Heart right ventricle (tissue), 16 donors: Measurements from ENCODE around the gene INAVA. TPM values are rescaled to one million over a fixed set of nuclear protein-coding genes. Genes with fewer than 3 reads are reported as not detected.

ENCODE experiments used
- ATAC-seq, 8 donors: fragments of 200-7000 bp; cut with Tn5 transposase; one replicate each; pipeline ENCODE4 v1.9.1; 2020; ENCODE audit warnings: mild to moderate bottlenecking in 8 of 8, moderate library complexity in 8 of 8, moderate number of reproducible peaks in 1 of 8
- DNase-seq, 2 donors: peaks; one replicate each; pipeline ENCODE4 v3.0.0-alpha.2; 2020
- H3K27ac ChIP-seq, 10 donors: fragments of 200-600 bp; sonication (generic) in 2 of 10; one replicate each; pipeline versions ENCODE4 v1.5.0 to v1.8.0; 2020 to 2022; ENCODE audit warnings: mild to moderate bottlenecking in 3 of 10
- H3K27me3 ChIP-seq, 7 donors: fragments of 200-600 bp; one replicate each; pipeline ENCODE4 v1.8.0; 2021 to 2022; ENCODE audit warnings: mild to moderate bottlenecking in 2 of 7
- H3K36me3 ChIP-seq, 9 donors: fragments of 200-600 bp; sonication (generic) in 1 of 9; one replicate each; pipeline versions ENCODE4 v1.5.0 to v1.8.0; 2020 to 2022; ENCODE audit warnings: mild to moderate bottlenecking in 2 of 9
- H3K4me1 ChIP-seq, 9 donors: fragments of 200-600 bp; sonication (generic) in 1 of 9; one replicate each; pipeline versions ENCODE4 v1.5.0 to v1.8.0; 2020 to 2022; ENCODE audit warnings: mild to moderate bottlenecking in 4 of 9
- H3K4me3 ChIP-seq, 10 donors: fragments of 200-600 bp; sonication (generic) in 2 of 10; one replicate each; pipeline versions ENCODE4 v1.5.0 to v1.8.0; 2020 to 2022; ENCODE audit warnings: mild to moderate bottlenecking in 7 of 10, moderate library complexity in 2 of 10
- H3K9me3 ChIP-seq, 11 donors: fragments of 200-600 bp in 10 of 11; sonication (generic) in 2 of 11; one replicate each; pipeline versions ENCODE4 v1.5.0 to v1.8.0; 2013 to 2022; ENCODE audit warnings: mild to moderate bottlenecking in 2 of 11, control low read depth in 1 of 11, moderate library complexity in 1 of 11
- WGBS, 2 donors: extraction: QIAGEN DNeasy Blood & Tissue Kit; methylation state at CpG; one replicate each; pipeline ENCODE4 v1.1.7; 2013; ENCODE audit warnings: inconsistent platforms in 1 of 2; 5-methylcytosine and 5-hydroxymethylcytosine counted together
- intact Hi-C, 10 donors: fragments of 100-400 bp; cut with DNase I; formaldehyde crosslinking; loops; one replicate each; pipeline versions ENCODE4 v1.11.1 to v1.14.2; 2022
- polyA plus RNA-seq, 2 donors: library from polyadenylated mRNA; stranded (reverse); fragments of 200-250 nt; gene quantifications; one replicate each; pipeline ENCODE4 v1.2.3, GENCODE V29; 2013
- total RNA-seq, 10 donors: library from RNA; stranded (reverse); fragmentation: NEBNext Ultra II Directional in 3 of 10; extraction: Animal tissue kit (Norgen Biotek cat#: 25700) in 3 of 10; gene quantifications; one replicate each; pipeline versions ENCODE4 v1.2.1 to v1.2.4, GENCODE V29; 2021 to 2023
- TF ChIP-seq, protein P1 (sequence below), 9 donors: fragments of 200-600 bp; sonication (generic) in 2 of 9; IDR thresholded peaks; one replicate each; pipeline versions ENCODE4 v1.5.0 to v1.8.0; 2021 to 2022; ENCODE audit warnings: antibody characterized with exemption in 9 of 9, mild to moderate bottlenecking in 5 of 9, moderate library complexity in 1 of 9
- donor health status: Arrhythmogenic right ventricular cardiomyopathy.
- donor health status: ischemic (EF 13 %, LVEDD 7.1; RV severe dilation, severe dysfunction).
- donor health status: healthy with polysubstance abuse.
- donor health status: DM: no; HTN: yes; CAD: no.
- donor health status: DM: no; HTN: no; CAD: no.
- donor health status: ischemic (EF 25% LVEDD 6.9; RV normal size, moderate dysfunction).
- donor health status: ischemic (EF 25% LVEDD 5.7; RV mildly dilated, moderate dysfunction).
- donor health status: healthy.
- donor health status: DM: yes; HTN: yes; CAD: no.
- donor health status: Ischemic cardiomyopathy.
- donor health status: ischemic (EF 35%, LVEDD 5.7; RV mildly dilated, moderate dysfunction).
- donor health status: nonischemic (EF 11% LVEDD 7.7; RV severe dilation, severe dysfunction).
- donor health status: DM: yes; HTN: yes; CAD: no.
- donor health status: PGD.
- donor health status: ischemic (EF 29% LVEDD 5.4; RV normal size, mild dysfunction).
- donor health status: nonischemic (EF 23%, LVEDD 6.1; RV moderate dilation, normal function).

Gene INAVA
- total and polyA plus RNA-seq, 12 donors, result 0.01 to 0.29 (median 0.11) TPM; not detected in 7

DNA sequence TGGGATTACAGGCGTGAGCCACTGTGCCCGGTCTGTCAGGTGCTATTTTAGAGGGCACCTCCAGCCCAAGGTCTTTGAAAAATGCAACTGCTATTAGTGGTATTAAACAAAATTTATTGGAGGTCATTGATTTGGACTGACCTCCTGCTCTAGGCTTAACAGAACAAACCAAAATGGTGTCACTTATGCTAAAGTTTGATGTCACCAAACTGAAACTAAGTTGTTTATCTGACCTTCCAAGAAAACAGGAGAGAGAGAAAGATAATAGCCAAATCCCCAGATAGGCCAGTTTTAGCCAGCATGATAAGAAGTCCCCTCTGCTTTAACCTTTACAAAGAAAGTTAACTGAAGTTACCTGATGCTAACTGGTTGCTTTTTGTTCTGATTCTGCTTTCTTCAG lies 8.1 kb upstream of the INAVA start:
- WGBS, 2 donors, result 91 to 96% methylated on average over 2 of the region's 2 CpGs
- no peak for DNase-seq
- Histone ChIP-seq H3K9me3 (no peaks in the 10 kb centered on the region), H3K27ac (no peak overlapping the region), H3K36me3 (no peaks in the 10 kb centered on the region), H3K4me1 (peaks cover 4 to 28% (median 9%) of the 10 kb centered on the region in 9 donors), H3K4me3 (no peak overlapping the region), H3K27me3 (peaks cover 0 to 69% (median 33%) of the 10 kb centered on the region in 7 donors)
- no peak for ATAC-seq
- intact Hi-C loops, result no loop called here
- TF ChIP-seq, protein P1, sequence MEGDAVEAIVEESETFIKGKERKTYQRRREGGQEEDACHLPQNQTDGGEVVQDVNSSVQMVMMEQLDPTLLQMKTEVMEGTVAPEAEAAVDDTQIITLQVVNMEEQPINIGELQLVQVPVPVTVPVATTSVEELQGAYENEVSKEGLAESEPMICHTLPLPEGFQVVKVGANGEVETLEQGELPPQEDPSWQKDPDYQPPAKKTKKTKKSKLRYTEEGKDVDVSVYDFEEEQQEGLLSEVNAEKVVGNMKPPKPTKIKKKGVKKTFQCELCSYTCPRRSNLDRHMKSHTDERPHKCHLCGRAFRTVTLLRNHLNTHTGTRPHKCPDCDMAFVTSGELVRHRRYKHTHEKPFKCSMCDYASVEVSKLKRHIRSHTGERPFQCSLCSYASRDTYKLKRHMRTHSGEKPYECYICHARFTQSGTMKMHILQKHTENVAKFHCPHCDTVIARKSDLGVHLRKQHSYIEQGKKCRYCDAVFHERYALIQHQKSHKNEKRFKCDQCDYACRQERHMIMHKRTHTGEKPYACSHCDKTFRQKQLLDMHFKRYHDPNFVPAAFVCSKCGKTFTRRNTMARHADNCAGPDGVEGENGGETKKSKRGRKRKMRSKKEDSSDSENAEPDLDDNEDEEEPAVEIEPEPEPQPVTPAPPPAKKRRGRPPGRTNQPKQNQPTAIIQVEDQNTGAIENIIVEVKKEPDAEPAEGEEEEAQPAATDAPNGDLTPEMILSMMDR (IDR thresholded peaks at IDR 0.05), result no peak

DNA sequence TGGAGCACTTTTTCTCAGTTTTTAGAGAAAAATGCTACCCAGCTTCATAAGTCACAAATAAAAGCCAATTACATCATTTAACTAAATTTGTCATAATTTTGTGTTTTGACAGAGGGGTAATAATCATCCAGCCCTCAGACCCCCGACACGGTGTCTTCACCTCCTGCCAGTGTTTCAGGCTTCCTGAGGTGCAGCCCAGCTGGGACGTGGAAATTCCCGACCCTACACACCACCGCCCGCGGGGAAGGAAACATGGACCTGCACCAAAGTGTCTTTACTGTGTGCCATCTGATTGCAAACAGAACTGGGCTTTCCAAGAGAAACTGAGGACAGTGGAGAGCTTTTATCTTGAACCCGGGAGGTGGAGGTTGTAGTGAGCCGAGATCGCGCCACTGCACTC lies 7.7 kb upstream of the INAVA start:
- Histone ChIP-seq H3K4me1 (peaks cover 4 to 32% (median 13%) of the 10 kb centered on the region in 9 donors), H3K9me3 (no peaks in the 10 kb centered on the region), H3K4me3 (no peak overlapping the region), H3K27me3 (peaks cover 0 to 71% (median 38%) of the 10 kb centered on the region in 7 donors), H3K27ac (no peak overlapping the region), H3K36me3 (no peaks in the 10 kb centered on the region)
- WGBS, 2 donors, result 46 to 55% methylated on average over 11 of the region's 11 CpGs
- intact Hi-C loops, result no loop called here
- TF ChIP-seq, protein P1 (IDR thresholded peaks at IDR 0.05), result no peak
- ATAC-seq (no peak), DNase-seq (no peak)

DNA sequence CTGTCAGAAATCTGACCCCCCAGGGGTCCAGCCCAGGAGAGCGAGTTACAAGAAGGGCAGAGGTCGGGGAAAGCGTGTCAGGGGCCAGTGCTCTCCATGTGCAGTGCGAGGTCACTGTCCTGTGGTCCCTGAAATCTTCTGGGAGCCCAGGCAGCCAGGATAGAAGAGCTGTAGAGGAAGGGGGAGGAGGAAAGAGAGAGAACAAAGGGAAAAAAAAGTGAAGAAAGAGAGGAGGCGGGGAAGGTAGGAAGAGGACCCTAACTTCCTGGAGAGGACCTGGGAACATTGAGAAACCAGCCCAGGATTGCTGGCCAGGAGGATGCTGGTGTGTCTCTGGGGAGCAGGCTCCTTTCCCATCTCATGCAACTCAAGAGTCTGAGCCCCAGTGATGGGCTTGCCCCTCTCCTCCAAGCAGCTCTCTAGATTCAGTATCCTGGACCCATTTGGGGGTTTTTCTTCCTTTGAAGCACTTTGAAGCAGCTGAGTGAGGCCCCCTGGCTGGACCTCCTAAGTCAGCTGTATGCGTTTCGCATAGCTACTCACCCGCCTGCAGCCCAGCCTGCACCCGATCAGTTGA lies 6.8 kb upstream of the INAVA start:
- H3K9me3 ChIP-seq, result no peaks in the 10 kb centered on the region
- intact Hi-C loops, result no loop called here
- H3K4me3 ChIP-seq, result peak overlapping the region in 1 of 10 donors; percentile 4
- peaks cover 0 to 70% (median 40%) of the 10 kb centered on the region in 7 donors for H3K27me3 ChIP-seq
- no peaks in the 10 kb centered on the region for H3K36me3 ChIP-seq
- WGBS, 2 donors, result 79 to 89% methylated on average over 9 of the region's 9 CpGs
- peaks cover 4 to 35% (median 13%) of the 10 kb centered on the region in 9 donors for H3K4me1 ChIP-seq
- H3K27ac ChIP-seq, result no peak overlapping the region
- ATAC-seq, result no peak
- TF ChIP-seq, protein P1 (IDR thresholded peaks at IDR 0.05), result no peak
- DNase-seq, result no peak

DNA sequence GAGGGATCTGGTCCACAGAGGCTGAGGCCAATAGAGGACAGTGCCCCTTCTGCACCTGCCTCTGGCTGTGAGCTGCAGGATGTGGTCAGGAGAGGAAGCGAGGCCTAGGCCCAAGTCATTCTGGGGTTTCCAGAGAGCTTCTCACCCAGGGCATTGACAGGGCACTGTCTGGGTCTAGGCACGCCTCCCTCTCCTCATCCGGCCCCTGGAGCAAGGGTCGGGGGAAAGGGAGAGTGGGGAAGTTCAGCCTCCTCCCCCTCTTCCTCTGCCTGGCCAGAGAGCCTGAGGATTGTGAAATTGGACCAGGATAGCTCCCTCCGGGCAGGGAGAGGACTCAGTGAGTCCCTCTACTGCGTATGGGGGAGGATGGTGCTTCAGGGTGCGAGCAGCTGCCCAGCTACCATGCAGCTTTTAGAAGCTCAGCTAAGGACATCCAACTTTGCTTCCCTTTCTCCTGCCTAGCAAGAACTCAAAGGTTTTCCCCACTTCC lies 6.3 kb upstream of the INAVA start:
- Histone ChIP-seq H3K4me1 (peaks cover 4 to 35% (median 13%) of the 10 kb centered on the region in 9 donors), H3K4me3 (no peak overlapping the region), H3K27ac (no peak overlapping the region), H3K36me3 (no peaks in the 10 kb centered on the region), H3K9me3 (no peaks in the 10 kb centered on the region), H3K27me3 (peaks cover 0 to 74% (median 40%) of the 10 kb centered on the region in 7 donors)
- DNase-seq, result no peak
- 71 to 74% methylated on average over 7 of the region's 7 CpGs for WGBS, 2 donors
- TF ChIP-seq, protein P1 (IDR thresholded peaks at IDR 0.05), result no peak
- intact Hi-C loops, result no loop called here
- ATAC-seq, result peak in 7 of 8 donors; percentile 24 to 53 (median 27)
